Esophagus mucosa (tissue), 1 donor: ENCODE data around the gene RGS6. TPM values are rescaled to one million over a fixed set of nuclear protein-coding genes. Genes with fewer than 3 reads are reported as not detected.

Experiments used
- ATAC-seq: fragments of 200-7000 bp; cut with Tn5 transposase; one replicate; pipeline ENCODE4 v1.9.1; 2020
- total RNA-seq: library from RNA; stranded (reverse); gene quantifications from one replicate; pipeline ENCODE4 v1.2.4, GENCODE V29; 2023
- donor health status: DM: yes; HTN: yes; CAD: no.

RGS6 gene
- total RNA-seq, 1 donor from 2014 or later: 0.52 TPM

DNA sequence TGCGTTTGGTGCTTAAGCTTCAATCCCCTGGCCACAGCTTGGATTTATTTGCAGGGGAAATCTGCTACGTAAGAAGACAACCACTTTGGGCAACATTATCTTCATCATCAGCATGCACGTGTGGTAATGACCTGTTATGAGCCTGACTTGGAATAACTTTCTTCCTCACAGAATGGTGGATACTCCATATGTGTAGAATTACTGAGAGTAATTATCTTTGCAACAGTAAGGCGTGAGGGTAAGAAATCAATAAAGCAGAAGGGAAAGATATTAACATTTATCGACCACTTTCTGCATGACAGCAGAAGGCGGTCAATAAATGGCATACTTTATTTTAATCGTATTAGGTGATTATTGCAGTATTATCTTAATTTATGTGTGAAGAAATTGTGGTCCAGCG is 152.7 kb downstream of the RGS6 start:
- no peak for ATAC-seq

DNA sequence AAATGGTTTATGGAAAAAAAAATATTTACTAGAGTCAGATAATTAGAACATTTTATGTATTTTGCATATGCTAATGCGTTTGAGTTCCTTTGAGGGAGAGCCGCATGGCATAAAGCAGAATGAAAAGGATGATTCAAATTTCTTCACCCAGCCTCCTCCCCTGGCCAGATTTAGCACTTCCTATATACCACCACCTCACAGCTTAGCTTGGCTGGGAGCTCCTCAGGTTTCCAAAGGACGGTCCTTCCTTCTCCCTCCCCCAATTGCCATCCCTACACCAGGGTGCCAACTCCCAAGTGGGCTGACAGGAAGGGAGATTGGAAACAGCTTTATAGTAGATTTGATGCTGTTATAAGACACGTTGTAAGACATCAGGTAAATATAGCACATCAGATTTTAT is 157.4 kb downstream of the RGS6 start:
- no peak for ATAC-seq

DNA sequence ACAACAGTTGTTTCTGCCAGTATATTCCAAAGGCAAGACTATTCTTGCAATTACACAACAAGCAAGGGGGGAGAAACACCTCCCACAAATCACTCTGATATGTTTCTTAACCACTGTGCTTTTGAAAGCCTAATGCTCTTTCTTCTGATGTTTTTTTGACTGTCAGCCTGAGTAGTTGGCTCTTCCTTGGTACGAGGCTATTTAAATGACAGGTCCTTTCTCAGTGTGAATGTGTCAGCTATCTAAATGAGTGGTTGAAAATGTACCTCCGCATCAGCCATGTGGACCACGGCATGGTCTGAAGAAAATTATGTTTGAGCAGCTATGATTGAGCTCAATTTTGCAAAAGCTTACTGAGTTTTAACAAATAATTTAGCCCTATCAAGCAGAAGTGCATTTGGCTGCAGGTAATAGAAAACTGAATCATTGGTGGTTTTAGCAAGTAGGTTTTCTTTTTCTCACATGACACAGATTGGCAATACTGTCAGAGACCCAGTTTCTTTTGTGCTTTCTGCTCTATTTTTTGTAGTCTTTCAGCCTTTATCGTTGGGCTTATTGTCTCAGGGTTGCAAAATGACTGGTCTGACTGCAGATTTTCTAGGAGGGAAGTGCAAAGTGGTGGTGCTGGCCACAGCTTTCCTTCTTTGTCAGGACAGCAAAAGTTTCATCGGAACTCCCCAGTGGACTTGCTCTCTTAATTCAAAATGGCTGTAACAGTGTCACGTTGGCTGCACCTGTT is 162.8 kb downstream of the RGS6 start:
- ATAC-seq: no peak

DNA sequence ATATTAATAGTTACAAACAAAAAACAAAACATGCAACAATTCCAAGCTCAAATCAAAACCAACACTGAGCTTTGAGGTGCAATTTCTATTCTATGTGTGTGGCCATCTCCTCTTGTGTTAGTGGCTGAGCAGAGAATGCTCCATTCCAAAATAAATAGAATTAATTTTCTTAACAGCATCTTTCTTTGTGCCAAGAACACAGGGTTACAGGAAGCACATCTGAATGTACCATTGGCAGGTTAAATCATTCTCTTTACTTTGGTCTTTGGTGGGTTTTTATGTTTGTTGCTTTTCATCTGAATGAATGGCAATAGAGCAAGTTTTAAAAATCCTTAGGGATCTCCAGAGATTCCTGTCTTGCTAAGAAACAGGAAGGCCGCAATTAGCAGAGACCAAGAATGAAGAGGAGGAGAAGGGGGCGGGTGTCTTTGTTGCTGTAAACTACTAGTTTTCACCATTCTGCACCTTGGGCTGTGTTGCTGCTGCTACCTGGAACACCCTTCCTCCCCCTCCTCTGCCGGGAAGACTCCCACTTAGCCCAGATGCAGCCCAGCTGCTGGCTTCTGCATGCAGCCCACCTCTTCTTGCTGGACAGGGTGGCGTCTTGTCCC is 165.0 kb downstream of the RGS6 start:
- ATAC-seq: no peak

DNA sequence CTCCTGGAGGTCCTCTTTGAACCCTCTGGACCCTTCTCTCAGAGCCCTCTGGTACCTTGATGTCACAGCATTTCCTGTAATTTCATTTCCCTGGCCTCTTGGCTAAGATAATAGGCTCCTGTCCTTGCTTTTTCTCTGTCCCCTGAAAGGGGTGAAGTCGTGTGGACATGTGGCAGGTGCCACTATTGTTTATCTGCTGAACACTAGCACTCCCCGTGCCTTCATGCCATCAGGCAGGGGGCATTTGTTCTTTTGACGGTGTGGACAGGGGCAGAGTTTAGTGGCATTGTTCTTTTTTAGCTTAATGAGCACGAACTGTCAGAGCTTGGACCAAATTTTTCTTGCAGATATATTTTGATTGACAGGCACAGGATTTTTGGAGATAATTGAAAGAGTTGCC is 166.0 kb downstream of the RGS6 start:
- ATAC-seq: no peak

DNA sequence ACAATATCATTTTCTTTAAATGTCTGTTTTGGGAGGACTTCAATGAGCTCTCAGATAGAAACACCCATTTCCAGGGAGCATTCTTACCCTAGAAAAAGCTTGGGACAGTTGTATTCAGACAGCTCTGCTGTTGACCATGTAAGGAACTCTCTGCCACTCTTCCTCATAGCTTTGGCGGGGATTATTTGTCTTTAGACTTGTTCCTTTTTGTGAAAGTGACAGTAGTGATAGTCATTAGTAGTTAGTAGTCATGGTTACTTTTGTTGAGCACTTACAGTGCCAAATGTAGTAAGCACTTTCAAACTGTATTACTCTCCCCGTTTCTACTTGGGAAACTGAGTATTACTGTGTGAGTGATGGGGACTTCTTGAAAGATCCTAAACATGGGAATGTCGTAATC is 167.3 kb downstream of the RGS6 start:
- ATAC-seq: no peak

DNA sequence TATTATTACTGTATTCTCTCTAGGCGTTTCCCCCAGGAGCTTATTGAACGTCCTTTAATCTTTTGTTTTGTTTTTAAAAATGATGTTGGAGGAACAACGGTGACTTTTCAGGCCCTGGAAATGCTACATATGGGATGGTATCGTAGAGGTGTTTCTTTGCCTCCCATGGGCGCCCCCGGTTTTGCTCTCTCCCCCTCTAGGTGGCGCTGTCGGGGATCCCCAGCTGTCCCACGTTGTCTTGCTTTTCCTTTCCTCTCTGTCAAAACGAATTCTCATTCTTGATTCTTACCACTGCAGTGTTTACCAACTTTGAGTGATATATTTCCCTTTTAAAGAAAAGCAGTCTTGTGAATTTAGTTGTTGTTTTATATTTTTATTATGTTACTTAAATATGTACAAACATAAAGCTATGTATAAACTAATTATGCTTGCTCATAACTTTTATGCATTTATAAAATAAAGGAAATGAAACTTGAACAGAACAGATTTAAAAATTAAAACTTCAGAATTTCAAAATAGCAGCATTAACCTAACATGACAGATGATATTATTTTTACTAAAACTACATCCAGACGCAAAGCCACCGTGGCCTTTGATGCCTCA is 171.9 kb downstream of the RGS6 start:
- no peak for ATAC-seq

DNA sequence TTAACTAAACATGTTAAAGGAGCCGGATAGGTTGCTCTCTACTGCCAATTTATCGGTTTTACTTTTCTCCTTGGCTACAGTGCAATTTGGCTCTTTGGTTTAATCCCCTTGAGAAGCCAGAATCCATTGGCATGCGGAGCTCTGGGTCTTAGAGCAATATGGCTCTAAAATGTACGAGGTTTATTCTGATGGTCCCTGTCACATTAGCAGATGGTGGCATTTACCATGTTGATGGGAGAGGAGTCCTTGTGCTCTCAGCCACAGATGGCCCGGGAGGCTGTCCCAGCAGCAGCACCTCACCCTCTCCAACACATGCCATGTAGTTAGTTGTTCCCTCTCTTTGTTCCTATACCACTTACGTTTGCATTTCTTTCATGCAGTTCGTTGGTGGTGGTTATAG is 179.7 kb downstream of the RGS6 start:
- ATAC-seq: no peak

DNA sequence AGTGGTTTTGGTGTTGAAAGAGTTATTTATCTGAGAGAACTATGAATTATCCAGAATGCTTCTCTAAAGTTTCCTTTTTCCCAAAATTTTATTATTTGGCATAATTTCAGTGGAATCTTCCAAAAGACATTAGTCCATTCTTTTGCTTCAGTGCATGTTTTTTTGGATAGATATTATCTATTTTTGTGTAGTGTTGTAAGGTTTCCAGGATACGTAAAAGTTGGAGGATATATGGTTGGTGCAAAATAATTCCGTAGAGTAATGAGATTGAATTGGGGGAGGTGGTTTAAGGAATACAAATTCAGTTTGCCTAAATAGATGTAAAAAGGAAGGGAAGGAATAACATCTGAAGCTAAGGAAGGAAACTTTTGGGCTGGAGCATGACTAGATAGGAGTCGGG is 186.6 kb downstream of the RGS6 start:
- ATAC-seq: no peak

DNA sequence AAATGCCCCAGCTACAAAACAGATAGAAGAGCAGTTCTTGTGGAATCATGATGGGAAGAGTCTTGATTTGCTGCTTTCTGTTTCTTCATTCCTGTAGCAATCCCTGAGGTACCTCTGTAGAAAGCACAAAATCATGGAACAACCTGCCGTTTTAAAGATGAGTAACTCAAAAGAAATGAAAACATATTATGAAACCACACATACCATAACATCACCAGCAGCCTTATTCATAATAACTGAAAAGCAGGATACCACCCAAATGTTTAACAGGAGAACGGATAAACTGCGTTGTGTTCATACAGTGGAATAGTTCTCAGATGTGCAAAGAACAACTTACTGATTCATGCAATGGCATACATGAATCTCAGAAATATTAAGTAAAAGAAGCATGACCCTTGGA is 188.1 kb downstream of the RGS6 start:
- no peak for ATAC-seq

DNA sequence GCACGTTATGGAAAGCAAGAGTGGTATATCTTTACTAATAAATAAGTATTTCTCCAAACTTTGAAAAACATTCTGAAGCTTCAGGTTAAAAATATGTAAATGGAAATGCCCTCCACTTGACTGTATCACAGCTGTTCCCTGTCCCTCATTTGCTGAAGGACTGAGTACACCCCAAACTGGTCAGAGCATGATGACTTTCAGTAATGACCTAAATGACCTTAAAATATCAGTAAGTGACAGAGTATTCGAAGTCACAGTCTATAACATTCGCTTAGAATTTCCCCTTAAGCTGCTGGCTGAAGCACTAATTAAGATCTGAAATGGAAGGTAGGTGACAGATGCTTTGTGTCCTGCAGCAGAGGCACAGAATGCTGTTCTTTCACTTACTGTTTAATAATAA is 191.5 kb downstream of the RGS6 start:
- no peak for ATAC-seq

DNA sequence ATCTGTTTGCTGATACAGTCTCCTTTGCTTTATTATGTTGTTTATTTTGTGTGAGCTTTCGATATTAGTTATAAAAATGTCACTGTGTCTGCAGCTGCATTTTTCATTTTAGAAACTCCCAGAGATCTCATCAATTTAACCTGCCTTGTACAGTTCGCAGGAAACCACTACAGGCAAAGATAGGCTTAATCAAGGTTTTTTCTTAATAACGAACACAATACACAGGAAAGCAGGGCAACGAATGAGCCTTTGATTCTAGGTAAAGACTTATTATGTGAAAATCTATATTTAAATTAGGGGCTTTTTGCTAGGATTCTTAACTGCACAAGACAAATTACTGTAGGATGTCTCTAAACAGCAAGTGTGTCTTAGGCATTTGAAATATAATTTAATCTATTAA is 191.9 kb downstream of the RGS6 start:
- no peak for ATAC-seq

DNA sequence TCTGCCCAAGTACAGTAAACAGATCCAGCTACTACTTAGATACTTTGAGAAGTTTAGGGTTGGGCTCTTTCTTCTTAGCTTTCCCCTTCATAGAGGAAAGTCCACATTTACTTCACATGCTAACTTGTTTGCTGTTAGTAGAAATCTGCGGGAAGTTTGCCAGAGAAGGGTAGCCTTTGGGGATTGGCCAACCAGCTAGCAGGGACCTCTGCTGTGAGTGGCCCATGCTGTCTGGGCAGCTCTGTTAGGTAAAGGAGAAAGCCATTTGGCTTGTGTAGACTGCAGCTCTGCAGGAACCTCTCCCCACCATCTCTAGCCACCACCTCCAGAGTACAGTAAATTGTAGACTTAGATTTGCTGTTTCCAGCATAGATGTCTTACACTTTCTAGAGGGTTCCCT is 193.9 kb downstream of the RGS6 start:
- ATAC-seq: no peak

DNA sequence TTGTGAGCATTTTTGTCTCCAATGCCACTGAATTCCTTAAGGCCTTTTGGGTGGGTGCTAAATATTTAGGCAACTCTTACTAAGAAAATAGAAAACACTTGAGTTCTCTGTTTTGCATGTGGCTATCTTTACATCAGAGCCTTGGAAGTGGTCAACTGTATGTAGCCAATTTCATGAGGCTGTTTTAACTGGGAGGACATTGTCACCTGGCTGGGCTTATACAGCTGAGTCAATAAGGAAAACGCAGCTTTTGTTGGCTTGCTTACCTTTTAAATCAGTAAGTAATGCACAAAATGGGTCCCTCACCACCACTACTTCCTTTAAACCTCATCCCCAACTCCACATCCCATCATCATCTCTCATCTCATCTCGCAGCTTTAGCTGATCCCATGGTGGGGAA is 194.3 kb downstream of the RGS6 start:
- no peak for ATAC-seq

DNA sequence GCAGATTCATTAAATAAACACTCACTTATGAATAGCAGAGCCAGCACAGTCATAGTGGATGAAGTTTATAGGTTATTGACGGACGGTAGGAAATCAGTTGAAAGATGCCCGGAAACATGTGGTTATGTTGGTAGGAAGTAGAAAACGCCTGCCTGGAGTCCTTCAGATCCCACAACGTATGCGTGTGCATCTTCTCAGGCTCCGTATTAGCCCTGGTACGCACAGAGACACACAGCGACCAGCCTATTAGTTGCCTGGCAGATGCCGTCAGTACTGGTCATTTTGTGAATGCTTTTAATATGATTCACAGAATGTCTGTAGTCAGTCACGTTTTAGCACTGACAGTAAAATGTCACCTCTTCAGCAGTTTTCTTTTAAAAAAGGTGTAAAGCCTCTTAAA is 196.4 kb downstream of the RGS6 start:
- ATAC-seq: no peak

DNA sequence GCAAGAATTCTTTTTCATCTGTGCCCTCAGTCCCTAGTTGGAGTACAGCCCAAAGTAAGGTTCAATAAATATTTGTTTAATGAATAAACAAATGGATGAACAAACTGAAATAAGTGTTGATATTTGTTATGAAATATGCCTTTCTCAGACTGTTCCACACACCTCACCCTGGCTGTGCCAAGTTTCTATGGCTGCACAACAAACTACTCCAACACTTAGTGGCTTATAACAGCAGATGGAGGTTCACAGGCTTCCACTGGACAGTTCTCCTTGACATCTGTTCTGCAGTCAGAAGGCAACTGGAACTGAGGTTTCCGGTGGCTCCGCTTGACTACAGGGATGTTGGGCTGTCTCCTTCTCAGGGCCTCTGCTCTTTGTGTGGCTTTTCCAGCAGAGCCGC is 197.1 kb downstream of the RGS6 start:
- ATAC-seq: no peak

DNA sequence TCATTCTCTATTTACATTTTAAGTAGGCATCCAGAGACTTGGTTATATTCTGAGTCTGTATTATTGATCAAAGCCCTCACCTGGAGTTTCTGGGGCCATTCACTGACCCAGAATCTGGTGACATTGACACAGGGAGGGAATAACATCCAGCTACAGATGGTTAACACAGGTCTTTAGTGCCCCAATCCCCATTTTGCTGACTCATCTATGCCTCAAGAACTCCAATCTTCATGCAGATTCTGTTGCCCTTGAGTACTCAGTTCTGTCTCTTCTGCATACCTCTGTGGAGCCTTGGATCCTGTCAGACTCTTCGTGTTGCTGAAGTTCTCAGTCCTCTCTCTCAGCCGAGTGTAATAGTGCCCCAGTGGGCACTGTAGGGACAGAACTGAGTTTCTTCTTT is 208.9 kb downstream of the RGS6 start:
- ATAC-seq: no peak

DNA sequence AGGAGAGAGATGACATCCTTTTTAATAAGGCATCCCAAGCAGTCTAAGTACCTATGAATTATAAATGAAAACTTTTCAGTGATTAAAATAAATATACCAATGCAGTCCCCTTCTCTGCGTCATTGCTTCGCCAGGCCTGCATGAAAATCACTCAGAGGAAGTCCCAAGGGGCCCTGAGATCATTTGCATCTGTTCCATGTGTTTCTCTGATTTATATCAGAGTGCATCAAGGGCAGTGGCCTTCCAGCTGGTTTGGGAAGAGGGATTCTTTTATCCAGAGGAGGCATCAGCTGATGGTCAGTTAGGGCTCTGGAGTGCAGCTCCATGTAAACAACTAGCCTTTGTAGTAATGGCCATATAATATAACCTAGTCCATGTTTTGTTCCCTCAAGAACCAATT is 210.1 kb downstream of the RGS6 start:
- no peak for ATAC-seq

DNA sequence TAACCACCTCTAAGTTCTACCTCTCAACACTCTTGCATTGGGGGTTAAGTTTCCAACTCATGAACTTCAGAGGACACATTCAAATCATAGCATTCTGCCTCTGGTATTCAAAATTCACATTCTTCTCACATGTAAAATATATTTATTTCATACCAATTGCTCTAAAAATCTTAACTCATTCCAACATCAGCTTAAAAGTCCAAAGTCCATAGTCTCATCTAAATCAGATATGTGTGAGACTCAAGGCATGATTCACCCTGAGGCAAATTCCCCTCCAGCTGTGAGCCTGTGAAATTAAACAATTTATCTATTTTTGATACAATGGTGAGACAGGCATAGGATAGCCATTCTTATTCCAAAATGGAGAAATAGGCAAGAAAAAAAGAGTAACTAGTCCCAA is 214.0 kb downstream of the RGS6 start:
- no peak for ATAC-seq

DNA sequence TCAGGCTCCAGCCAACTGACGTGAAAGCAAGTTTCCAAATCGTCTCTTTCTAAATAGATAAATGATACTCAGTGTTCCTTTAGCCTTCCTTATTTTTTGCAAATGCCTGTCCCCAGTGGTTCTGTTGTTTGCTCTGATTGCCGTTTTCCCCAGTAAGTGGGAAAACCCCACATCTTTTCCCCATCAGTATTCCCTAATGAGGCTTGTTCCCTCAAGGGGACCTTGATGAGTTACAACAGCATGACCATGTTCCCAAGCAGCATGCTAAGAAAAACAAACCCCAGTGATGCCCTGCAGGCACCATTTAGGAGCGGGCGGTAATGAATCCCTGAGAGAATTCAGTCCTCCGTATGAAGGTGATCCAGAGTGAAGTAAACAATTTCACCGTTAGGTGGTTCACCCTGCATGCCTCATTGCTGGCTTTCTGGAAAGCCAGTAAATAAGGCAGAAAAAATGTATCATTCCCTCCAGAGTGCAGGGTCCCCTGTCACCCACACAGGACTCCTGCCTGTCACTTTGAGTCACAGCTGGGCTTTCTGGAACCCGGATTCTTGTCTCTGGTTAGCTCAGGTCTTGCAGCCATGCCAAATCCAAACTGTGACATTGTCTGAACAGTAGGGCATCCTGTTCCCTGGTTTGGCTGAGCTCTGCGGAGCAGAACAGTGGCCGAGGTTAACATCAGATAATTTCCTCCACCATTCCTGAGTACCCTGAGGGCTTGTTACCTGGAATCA is 222.6 kb downstream of the RGS6 start:
- ATAC-seq: no peak

DNA sequence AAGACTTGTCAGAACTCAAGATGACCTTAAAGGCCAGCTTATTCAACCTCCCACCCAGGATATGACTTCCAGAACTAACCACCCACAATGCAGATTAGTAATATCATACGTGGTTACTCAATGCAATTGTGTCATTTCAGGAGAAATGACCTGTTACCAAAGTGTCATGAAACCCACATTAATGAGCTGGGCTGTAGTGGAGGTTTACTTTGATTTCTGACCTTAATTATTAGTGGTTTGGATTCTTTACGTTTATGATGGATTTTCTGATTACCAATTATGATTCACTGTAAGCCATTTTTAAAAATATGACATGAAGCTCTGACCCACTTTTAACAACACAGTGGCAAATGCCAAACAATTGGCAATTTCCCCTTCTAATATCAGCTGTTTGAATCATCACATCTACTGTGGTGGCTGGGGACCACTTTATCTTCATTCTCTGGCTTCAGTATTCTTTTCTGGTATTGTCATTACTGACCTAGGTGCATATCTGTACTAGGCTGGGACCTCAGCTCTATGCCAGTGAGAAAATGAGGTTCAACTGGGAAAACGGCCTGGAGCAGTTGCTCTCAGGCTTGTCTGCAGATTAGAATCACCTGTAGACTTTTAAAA is 223.3 kb downstream of the RGS6 start:
- no peak for ATAC-seq

DNA sequence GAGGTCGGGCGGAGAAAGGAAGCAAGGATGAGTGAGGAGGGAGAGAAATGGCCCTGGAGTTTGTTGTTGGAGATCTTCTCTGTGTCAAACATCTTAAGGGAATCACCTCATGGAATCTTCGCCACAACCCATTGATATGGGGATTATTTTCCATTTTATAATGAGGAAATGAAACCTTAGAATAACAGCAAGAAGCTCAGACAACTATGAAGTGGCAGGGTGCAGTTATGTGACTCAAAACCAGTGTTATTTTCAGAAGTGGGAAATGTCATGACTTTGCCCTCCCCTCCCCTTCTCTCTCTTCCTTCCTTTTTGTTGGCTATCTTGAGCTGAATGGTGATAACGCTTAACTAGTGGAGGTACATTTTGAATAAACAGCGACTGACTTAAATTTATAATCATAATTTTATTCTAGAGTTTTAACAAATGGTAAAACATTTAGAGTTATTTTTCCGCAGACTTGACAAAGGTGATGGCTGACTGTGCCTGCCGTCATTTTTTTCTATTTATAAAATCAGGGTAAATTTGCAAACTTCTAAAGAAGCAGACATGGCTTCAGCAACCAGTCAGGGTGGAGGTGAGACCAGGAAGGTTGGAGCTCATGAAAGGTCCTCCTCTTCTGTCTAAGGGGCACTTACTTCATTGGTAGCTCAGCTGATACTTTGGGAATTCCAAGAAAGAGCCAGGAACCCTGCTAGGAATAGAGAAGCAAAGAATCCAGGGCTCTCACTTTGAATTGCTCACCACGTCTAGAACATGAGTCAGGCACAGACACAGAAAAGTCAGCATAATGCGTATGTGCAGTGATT is 232.4 kb downstream of the RGS6 start:
- ATAC-seq: no peak
